Activated effector memory CD4-positive, alpha-beta T cell treated with Interleukin-2 at 50 U/mL for 16 hours (primary cell): ENCODE data around the gene DST.
"Not testable (repeated sequence)": the region's sequence is repeated elsewhere in the genome, so short reads cannot be mapped to it uniquely, and the experiment has no call there.

ENCODE experiments used
- DNase-seq: peaks from one replicate; pipeline ENCODE4 v3.0.0-alpha.2; 2020

Gene DST

DNA sequence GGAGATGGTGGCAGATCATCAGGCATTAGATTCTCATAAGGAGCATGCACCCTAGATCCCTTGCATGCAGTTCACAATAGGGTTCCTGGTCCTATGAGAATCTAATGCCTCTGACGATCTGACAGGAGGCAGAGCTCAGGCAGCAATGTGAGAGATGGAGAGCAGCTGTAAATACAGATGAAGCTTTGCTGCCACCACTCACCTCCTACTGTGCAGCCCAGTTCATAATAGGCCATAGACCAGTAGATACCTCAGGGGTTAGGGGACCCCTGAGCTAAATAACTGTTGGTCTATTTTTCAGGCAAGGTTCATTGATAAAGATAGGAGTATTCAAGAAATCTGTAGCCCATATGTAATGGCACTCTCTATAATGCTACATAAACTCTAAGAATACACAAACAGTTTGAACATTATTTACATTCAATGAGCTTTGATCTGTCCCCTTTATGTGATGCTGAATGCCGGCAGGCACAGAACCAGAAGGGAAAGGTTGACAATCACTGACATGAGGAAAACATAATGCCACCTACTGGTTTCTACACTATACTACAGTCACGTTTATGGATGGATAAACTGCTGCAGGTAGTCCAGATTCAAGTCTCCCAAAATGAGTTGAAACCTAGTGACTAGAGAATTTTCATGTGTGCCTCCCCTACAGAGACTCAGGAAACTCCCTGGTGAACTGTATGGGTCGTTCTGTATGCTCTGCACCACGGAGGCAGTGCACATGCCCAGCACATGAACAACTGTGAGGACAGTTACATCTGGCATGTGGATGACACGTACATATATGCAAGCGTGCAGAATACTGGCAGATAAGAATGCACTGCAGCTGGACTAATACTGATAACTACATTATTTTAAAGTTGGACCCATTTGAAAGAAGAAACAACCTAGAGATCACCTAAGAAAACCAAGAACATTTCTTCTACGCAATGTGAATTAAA lies 72.0 kb downstream of the DST start:
- DNase-seq = no peak

DNA sequence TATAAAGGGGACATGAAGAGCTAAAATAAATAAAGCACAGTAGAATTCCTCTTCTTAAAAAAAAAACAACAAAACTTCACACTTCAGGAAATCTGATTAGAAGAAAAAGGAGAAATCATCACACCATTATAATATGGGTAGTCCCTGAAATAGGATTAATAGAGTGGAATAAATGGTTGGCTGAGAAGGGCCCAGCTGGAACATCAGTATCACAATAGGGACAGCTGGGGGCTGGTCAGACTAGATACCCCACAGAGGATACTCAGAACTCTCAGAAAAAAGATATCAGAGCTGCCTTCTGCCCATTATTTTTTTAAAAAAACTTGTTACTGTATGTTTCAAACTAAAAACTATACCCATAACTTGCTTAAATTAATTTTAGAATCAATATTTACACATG lies 75.2 kb downstream of the DST start:
- no peak for DNase-seq

DNA sequence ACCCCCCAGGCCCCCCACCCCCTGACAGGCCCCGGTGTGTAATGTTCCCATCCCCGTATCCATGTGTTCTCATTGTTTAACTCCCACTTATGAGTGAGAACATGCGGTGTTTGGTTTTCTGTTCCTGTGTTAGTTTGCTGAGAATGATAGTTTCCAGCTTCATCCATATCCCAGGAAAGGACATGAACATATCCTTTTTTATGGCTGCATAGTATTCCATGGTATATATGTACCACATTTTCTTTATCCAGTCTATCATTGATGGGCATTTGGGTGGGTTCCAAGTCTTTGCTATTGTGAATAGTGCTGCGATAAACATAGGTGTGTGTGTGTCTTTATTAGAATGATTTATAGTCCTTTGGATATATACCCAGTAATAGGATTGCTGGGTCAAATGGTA lies 80.0 kb downstream of the DST start:
- not testable (repeated sequence) for DNase-seq

DNA sequence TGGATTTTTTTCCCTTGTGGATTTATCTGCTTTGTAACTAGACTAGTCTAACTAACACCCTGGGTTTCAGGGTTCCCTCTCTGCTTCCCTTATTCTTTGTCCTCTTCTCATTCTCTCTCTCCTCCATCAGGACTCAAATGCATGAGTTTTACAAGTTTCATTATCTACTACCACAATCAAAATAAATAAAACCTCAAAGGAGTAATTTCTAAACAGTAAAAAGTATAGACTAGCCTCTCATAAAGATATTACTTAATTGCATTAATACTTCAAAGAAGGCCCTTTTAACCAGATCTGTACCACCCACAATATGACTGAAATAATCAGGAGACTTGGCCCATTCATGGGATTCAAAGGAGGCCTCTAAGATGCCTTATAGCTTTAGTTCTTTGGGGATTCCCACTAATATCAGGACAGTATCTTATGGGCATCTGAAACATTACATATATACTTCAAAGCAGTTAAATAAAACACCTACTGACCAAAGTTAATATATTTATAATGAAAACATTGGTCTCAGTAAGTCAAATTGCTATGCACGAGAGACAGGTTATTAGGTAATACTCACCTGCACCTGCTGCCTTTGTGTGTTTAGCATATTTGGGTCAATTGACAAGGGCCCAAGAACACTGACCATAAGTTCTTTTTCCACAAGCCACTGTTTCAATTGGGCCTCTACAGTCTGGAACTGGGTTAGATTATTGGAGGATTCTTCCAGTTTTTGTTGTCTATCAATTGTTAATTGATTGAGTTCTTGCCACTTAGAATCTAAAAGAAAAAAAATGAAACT lies 85.7 kb downstream of the DST start:
- no peak for DNase-seq

DNA sequence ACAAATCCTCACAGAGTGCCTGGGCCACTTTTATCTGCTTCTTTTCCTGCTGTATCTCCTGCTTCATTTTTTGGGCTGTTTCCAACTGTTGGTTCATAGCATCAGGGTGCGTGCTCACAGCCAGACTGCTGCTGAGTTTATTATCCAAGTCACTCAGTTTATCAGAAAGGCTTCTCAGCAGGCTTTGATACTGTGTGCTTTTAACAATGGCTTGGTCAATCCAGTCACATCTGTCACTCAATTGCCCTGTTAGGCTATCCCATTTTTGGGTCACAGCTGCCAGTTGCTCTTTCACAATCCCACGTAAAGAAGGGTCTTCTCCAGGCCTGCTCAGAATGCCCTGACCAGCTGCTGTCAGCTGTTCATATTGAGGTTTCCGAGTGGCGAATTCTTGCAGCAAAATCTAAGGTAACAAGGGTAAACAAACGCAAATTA lies 87.2 kb downstream of the DST start:
- no peak for DNase-seq

DNA sequence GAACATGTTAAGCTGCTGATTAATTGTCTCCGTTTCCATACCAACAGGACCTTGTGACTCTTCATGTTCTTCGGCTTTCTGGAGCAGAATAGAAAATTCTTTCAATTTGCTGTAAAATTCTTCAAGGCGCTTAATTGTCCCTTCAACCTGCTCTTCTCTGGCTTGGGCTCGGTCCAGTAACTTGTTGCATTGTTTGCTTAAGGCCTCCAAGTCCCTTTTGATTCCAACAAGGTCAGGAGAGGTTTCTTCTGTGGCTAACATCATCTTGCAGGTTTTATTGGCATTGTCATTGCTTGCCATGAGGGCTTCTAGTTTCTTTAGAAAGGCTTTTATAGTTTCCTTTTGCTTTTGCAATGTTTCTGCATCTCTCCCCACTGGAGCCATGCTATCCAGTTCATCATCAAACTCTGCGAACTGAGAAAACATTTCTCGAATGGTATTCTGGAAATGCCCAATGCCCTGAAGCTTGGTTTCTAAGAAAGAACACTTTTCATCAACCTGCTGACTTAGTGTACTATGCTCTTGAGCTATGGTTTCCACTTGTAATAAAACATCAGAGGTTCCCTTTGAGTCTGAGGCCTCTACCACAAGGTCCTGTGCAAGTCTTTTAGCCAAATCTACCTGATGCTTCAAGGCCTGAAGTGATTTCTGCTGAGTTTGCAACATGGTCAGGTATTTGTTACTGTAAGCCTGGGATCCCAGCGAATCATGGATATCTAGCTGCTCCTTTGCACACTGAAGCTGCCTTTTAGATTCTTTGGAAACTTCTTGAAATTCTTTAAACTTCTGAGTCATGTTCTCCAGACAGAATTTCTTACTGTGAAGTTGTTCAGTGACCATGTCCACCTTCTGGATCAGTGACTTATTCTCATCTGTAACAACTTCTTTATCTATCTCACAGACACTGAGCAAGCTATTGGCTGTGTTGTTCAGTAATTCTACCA lies 90.2 kb downstream of the DST start:
- no peak for DNase-seq

DNA sequence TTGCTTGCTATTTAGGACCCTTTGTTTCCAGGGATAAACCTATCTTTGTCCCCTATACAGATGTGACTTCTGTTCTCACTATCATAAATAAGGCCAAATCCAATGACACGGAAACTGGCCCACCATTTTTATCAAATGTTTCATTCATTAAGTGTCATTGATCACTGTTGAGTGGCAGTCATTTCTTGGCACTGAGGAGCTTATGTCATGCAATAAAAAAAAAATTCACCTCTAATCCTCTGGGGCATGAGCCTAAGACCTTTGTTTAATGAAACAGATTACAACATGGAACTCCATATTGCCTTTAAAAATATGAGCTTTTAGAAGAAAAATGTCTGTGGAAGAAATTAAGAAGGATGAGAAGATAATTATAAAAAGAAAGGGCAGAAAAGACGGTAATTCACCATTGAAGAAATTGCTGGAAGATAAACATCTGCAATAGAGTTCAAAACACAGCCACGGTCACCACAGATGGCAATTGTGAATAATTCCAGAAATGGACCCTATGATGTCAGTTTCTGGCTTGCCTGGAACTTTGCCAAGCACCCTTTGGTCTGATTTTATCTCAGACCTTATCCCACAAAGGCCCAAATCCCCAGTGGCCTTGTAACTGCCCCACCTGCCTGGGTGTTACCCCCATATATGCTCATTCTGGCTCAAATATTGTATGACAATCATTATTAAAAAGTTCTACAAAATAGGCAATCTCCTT lies 91.1 kb downstream of the DST start:
- no peak for DNase-seq

DNA sequence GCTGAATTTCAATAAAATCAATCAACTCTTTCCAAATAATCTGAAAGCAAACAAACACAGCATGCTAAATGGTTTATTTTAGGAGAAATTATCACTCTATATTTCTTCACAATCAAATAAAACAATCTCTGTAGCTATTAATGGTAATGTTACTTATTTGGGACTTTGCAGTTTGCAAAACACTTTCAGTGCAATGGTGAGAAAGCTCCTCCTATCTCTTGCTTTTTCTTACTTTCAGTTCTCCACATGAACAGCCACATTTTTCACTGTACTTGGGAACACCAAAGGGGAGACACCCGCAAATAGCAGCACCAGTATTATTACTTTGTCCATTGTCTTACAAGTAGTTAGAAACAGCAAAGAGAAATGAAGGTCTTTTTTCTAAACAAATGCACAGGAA lies 92.4 kb downstream of the DST start:
- DNase-seq = no peak

DNA sequence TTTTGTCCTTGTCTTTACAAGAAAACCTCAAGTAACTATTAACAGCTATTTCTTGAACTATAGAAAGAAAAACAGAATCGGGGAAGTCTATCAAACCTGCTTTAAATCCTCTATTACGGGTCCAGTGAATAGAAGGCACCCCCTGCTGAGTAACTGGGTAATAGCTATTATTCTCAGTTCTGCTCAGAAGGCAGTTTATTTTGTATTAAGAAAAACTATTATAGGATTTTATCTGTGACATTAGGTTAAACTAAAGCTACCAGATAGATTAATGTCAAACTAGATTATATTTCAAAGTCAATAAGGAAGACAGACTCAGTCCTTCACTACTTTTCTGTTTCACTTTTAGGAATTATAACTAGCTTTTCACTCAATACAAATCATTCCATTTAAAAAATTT lies 93.7 kb downstream of the DST start:
- no peak for DNase-seq

DNA sequence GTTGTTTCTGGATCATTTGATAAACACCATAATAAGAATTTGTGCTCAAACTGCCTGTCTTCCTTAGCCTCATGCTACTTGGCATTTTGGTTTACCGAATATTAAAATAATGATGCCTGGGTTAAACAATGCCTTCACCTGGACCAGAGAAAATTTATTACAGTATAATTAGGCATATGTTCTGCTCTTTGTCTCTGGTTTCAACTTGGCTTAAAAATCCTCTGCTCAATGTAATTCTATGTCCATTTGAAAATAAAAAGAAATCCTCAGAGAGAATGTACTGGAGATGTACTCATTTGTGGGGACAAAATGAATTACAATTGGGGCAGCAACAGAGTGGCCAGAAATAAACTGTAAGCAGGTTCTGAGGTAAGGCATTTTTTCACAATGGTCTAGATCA lies 95.0 kb downstream of the DST start:
- DNase-seq = no peak

DNA sequence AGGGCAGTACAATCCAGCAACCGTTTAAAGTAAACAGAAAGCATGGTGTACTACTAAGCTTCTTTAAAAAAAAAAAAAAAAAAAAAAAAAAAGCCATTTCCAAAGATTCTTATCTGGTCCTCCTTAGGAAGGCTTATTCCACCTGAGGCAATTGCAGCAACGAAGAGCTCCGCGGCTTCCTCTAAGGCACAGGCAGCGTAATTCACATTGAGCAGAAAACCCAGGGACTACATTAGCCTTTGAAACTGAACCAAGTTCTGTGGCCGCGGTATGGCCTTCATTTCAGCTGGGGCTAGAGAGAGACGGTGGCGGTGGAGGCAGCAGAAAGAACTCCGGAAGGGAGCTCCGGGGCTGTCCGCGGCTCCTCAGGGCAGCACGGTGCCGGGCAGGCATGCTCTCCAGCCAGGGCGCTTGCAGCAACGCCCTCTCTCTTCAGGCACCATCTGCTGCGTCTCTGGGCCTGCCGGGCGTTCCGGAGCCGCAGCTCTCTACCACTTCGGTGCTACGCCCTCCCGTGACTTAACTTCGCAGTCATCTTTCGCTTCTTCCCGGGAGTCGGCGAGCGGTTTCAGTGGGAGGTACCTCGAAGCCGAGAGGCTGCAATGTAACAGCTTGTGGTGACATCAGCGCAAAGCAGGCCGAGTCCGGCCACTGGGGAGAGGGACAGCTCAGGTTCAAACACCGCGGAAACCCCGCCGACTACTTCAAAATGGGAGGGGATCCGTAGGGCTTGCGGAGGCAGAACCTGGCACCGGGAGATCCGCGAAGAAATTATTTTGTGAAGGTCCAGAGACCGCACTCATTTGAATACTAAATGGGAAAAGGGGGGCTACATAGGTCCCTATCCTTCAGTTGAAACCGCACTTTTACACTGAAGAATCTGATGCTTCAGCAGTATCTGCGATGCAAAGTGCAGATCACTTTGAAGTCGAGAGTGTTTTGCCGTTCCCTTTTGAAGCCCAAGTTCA lies 100.0 kb downstream of the DST start:
- peak; percentile 31 for DNase-seq

DNA sequence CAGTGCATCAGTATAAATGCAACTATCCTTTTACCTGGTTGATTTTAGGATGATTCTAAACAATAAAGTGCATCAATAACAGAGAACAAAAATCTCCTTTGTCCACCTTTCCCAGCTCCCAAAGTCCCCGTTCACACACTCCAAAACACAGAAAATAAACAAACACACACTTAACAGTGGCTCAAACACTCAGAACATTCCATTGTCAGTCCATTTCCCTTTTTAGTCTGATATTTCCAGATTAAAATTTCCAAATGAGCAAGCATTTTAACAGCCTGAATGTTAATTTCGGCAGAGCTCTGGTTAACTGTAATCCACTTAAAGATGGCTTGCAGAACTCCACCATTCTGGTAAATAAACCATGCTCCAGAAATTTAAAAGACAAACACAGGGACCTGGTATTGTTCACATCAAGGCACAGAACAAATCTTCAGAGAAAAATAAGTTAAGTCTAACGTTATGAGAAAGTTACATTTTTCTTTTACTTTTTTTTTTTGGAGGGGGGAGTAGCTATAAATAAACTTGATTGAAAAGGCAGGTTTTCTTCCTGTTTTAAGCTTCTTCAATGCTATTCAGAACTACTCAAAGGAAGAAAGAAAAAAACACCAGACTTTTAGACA lies 100.8 kb downstream of the DST start:
- DNase-seq = no peak

DNA sequence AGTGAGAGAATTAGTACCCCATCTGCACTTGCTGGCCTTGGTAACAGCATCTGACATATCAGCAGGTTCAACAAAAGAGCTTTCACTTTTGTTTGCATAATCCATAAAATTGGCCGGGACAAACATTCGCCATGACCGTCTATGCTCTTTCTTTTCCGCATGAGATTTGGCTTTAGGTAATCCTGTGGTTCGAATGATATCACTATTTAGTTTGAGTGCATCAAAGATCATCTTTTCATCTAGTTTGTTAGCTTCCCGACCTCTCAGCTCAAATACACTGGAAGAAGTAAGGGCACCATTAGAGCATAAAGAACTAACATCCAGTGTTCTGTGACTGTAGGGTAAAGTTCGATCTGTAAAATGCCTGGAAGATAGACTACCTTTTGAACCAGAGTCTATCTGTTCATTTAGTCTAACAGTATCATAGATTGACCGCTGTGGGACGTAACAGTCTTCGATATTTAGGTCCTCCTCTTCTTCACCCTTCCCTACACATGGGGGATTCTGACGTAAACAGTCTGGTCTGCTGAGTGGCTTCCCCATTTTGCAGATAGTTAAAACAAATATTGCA lies 101.6 kb downstream of the DST start:
- no peak for DNase-seq

DNA sequence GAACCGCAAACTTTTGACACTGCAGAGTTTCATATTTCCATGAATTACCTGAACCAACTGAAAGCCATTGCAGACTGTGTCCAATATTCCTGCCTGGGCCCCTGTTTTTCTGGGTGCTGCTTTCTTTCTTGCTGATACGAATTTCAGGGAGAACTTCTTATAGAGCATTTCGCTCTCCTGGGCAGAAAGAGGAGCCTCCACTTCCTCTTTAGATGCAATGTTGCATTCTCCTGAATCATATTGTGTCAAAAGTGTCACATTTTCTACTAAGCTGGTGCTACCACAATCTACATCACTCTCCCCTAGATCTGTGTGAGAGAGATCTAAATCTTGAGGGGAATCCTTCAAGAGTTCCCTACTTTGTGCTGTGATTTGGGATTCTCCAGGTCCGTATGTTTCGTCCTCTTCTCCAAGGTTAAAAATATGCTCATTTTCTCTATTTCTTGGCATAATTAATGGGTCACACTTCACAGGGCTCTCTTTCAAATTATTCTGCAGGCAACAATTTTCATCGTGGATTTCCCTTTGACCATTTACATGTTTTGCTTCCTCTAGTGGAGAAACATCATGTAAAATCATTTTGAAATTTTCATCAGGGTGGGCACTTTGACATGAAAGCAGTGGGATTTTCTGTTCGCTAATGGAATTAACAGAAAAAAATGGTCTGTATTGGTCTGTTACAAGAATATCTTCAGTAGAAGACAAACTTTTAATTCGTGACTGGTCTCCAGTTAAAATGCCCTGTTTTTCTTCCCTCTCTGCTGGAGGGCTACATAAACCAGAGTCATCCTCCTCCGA lies 102.3 kb downstream of the DST start:
- DNase-seq = no peak

DNA sequence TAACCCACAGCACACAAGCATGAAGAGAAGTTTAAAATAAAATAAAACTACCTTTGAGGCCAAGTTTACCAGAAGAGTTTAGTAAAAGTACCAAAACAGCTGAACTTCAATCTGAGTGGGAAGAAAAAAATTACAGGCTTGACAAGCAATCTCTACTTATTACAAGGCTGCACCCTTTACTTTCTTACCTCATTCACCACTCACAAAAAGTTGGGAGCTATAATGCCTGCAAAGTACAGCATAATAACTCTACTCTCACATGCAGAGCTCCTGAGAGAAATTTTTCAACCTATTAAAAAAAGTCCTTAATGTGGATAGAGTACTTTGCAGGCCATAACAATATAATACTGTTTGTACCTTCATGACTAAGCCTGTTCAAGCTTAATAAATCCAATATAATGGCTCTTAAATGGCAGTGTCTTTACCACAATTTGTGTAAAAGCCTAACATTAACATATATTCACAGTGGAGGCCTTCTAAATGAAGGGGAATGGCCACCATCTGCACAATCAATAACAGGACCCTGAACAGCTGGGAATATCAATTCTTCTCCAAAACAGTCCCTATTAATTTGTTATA lies 103.1 kb downstream of the DST start:
- DNase-seq = no peak

DNA sequence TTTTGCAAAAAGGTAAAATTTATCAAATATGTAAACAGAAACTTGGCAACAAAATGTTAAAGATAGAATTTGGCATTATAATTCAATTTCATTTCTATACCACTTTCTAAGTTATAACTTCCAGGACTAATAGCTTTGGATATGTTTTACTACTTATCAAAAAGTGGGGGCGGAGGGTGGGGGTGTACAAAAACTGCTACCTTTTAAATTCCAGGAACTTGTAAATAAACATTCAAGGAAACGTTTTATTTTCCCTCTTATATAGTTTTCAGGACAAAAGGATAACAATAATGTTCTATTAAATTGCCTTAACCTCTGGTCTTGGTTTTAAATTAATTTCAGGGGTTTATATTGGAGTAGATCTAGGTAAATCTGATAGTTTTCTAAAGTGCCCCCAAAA lies 103.8 kb downstream of the DST start:
- DNase-seq = no peak

DNA sequence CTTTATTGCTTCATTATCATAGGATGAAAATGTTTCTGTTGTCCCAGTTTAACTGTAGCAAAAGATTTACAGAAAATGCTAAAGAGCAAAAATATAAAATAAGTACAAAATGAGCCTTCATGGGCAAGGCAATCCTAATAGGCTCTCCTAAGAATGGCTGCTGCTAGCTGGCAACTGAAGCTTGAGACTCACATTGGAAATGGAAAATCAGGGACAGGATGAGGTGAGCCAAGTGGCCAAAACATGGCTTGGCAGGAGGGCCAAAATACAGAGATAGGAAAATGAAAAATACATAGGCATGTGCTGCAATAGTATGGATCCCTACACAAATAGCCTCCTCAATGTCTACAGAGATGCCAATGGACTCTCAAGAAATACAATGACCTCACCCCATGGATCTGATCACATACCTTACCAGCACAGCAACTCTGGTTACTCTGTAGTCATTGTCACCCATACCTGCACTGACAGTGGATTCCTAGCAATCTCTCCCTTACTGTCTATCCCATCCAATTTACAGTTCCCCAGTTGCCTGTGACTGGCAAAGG lies 105.4 kb downstream of the DST start:
- DNase-seq = no peak

DNA sequence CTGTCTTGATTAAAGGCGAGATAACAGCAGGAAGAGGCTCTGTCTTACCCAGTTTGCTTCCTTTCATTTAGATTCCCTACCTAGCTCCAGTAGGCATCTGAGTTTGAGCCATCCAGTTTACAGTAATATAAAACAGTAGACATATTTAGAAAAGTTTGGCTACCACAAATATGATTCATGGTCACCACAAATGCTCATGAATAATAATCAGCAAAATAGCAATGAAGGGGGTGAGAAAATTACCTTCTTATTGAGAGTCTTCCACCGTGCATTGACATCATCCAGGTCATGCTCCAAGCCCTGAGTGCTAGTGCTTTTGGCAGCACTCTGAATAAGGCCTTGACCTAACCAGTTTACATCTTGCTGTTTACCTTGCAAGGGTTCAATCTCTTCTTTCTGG lies 106.2 kb downstream of the DST start:
- no peak for DNase-seq

DNA sequence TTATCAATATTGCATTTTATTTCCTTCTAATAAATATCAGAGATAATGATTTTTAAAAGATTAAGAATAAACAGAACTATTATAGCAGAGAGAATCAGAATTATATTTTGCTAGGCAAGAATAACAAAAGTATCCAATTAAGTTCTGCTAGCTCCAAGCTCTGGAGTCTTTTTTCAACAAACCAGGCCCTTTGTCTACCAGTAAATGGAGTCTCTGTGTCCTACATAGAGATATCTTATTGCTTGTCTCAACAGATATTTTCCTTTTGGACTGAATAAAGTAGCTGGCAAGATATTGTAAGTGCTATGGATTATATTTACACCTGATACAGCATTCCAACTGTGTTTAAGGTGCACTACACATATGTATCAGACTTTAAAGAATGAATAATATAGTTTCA lies 107.1 kb downstream of the DST start:
- DNase-seq = no peak
